ENCODE results near the gene SLC6A8. TPM values are rescaled to one million over a fixed set of nuclear protein-coding genes. Genes with fewer than 3 reads are reported as not detected.

SLC6A8 gene
- total RNA-seq, 1 experiment from 2014 or later: 27.4 TPM

- TF ChIP-seq CTCF (IDR thresholded peaks at IDR 0.05; ENCODE audit: unreplicated experiment): no peak
- H3K4me3 Mint-ChIP-seq (ENCODE audit: low read depth, unreplicated experiment): no peak overlapping the region
- H3K4me1 Mint-ChIP-seq (ENCODE audit: low read depth, unreplicated experiment): peaks cover 7% of the 10 kb centered on the region
- no peak for DNase-seq
- no TSS peak for BruUV-seq (replicated peaks)
- no peak overlapping the region for H3K27ac Mint-ChIP-seq (ENCODE audit: unreplicated experiment)
- H3K36me3 Mint-ChIP-seq (ENCODE audit: insufficient read depth, unreplicated experiment): peaks cover 6% of the 10 kb centered on the region
- peaks cover 97% of the 10 kb centered on the region for H3K27me3 Mint-ChIP-seq (ENCODE audit: unreplicated experiment)
- CTCF ChIA-PET: interaction anchor here (0.6 kb wide), 1 partner anchor 24 kb away, joined by 3 read pairs; no protein-coding TSS in a partner anchor
- H3K9me3 Mint-ChIP-seq (ENCODE audit: low read depth, unreplicated experiment): no peaks in the 10 kb centered on the region
- intact Hi-C loops (cut with micrococcal nuclease; ENCODE audit: unreplicated experiment): no loop called here
Measured at GRCh38 chrX:153642051-153642654, 45.6 kb upstream of the SLC6A8 start.

DNA sequence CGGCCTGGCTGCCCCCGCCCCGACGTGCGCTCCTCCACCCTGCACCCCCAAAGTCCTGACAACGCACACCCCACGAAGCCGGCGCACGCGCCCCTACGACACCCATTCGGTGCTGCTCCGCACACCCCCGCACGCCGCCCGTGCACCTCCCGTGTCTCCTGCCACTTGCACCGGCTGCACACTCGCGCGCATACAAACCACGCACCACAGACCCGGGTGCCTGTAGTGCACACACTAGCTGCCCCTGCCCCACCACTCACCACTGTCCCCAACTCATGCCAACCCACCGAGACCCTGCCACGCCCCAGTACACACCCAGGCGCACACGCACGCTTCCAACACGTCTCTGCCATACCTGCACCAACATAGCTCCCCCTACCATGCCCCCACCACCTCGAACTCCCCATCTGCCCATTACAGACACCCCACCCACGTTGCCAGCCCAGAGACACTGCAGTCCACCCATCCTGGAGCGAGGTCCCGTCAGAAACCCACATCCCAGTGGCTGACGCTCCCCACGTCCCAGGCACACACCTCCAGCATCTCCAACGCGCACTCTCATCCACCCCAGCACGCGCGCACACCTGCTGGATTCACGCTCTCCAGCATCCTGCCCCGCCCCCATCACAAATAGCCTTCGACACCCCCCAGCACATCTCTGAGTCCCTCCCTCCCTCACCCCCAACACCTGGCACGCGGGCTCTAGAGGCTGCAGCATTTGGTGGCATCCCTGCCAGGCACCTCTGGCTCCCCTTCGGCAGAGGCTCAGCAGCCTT lies 44.9 kb upstream of the SLC6A8 start:
- CTCF ChIA-PET: interaction anchor here (0.6 kb wide), 1 partner anchor 24 kb away, joined by 3 read pairs; no protein-coding TSS in a partner anchor
- H3K27me3 Mint-ChIP-seq (ENCODE audit: unreplicated experiment): peaks cover 90% of the 10 kb centered on the region
- no TSS peak for BruUV-seq (replicated peaks)
- H3K4me1 Mint-ChIP-seq (ENCODE audit: low read depth, unreplicated experiment): peaks cover 7% of the 10 kb centered on the region
- peaks cover 6% of the 10 kb centered on the region for H3K36me3 Mint-ChIP-seq (ENCODE audit: insufficient read depth, unreplicated experiment)
- DNase-seq: no peak
- intact Hi-C loops (cut with micrococcal nuclease; ENCODE audit: unreplicated experiment): no loop called here
- no peak overlapping the region for H3K4me3 Mint-ChIP-seq (ENCODE audit: low read depth, unreplicated experiment)
- H3K9me3 Mint-ChIP-seq (ENCODE audit: low read depth, unreplicated experiment): no peaks in the 10 kb centered on the region
- no peak for TF ChIP-seq CTCF (IDR thresholded peaks at IDR 0.05; ENCODE audit: unreplicated experiment)
- H3K27ac Mint-ChIP-seq (ENCODE audit: unreplicated experiment): no peak overlapping the region

DNA sequence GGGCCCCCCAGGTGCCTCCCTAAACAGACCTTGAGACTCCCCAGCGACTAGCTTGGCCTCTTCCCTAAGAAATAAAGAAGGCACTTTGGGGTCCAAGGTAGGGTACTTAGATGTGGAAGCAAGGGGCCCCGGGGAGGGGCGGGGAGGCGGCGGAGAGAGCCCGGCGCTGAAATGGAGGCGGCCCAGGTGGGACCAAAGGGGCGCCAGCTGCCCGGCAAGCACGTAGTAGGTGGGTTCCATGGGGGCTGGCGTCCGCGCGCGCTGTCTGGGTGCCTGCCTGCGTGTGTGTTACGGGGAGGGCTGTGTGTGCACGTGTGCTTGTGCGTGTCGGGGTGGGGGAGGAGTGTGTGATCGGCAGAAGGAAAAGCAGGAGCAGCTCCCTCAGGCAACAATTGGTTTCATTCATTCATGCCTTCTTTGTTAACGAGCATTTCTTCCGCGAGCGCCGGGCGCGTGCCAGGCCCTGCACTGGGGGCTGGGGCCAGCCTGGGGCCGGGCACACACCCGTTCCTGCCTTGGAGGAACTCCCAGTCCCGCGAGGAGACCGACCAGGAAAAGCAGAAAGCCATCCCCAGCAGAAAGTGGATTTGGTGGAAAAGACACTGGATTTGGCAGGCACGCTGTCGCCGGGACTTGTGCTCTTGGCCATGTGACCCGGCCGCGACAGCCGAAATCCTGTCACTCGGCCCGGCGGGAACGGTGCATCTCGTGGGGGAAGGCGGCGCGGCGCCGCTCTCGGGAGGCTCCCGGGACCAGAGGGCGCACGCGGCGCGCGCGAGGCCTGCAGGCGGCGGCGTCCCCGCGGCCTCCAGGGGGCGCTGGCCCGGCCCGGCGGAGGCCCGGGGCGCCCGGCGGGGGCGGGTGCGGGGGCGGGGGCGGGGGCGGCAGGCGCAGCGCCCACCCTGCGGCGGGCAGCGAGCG lies 44.0 kb upstream of the SLC6A8 start:
- Mint-ChIP-seq H3K4me1 (ENCODE audit: low read depth, unreplicated experiment) (peaks cover 7% of the 10 kb centered on the region), H3K27me3 (ENCODE audit: unreplicated experiment) (peaks cover 82% of the 10 kb centered on the region), H3K9me3 (ENCODE audit: low read depth, unreplicated experiment) (no peaks in the 10 kb centered on the region), H3K27ac (ENCODE audit: unreplicated experiment) (no peak overlapping the region), H3K4me3 (ENCODE audit: low read depth, unreplicated experiment) (no peak overlapping the region), H3K36me3 (ENCODE audit: insufficient read depth, unreplicated experiment) (peaks cover 6% of the 10 kb centered on the region)
- intact Hi-C loops (cut with micrococcal nuclease; ENCODE audit: unreplicated experiment): no loop called here
- TF ChIP-seq CTCF (IDR thresholded peaks at IDR 0.05; ENCODE audit: unreplicated experiment): no peak
- CTCF ChIA-PET: interaction anchor here (0.6 to 1.4 kb wide), 2 partner anchors 7 to 24 kb away, joined by 3 to 5 read pairs; no protein-coding TSS in a partner anchor
- BruUV-seq (replicated peaks): no TSS peak
- DNase-seq: no peak

Data from Calu3 (cell line).